Esophagus (tissue), 2 donors: Measurements from ENCODE around the gene CRLF2. TPM values are rescaled to one million over a fixed set of nuclear protein-coding genes. Genes with fewer than 3 reads are reported as not detected.
"Not testable (repeated sequence)": the region's sequence is repeated elsewhere in the genome, so short reads cannot be mapped to it uniquely, and the experiment has no call there.

ENCODE experiments used
- H3K27ac ChIP-seq, 2 donors: one replicate each; pipeline ENCODE4 v1.5.1; 2013; ENCODE audit warnings: low read depth in 2 of 2, mild to moderate bottlenecking in 2 of 2, inconsistent platforms in 1 of 2, low read length in 1 of 2, moderate library complexity in 1 of 2
- H3K27me3 ChIP-seq, 2 donors: one replicate each; pipeline ENCODE4 v1.6.1; 2013; ENCODE audit warnings: low read length in 2 of 2, control low read depth in 1 of 2, mild to moderate bottlenecking in 1 of 2; ENCODE audit not compliant: insufficient read depth in 2 of 2, control insufficient read depth in 1 of 2
- H3K36me3 ChIP-seq, 2 donors: one replicate each; pipeline ENCODE4 v1.6.1; 2013; ENCODE audit warnings: low read length in 1 of 2; ENCODE audit not compliant: control insufficient read depth in 2 of 2, insufficient read depth in 2 of 2
- H3K4me1 ChIP-seq, 2 donors: one replicate each; pipeline ENCODE4 v1.6.1; 2013; ENCODE audit warnings: low read length in 1 of 2; ENCODE audit not compliant: control insufficient read depth in 2 of 2, insufficient read depth in 2 of 2
- H3K4me3 ChIP-seq, 2 donors: one replicate each; pipeline ENCODE4 v1.5.1; 2013; ENCODE audit warnings: low read length in 2 of 2, mild to moderate bottlenecking in 2 of 2, low read depth in 1 of 2, moderate library complexity in 1 of 2
- H3K9me3 ChIP-seq, 2 donors: one replicate each; pipeline ENCODE4 v1.6.1; 2013; ENCODE audit warnings: mild to moderate bottlenecking in 2 of 2, low read depth in 1 of 2, low read length in 1 of 2, moderate library complexity in 1 of 2; ENCODE audit not compliant: control insufficient read depth in 2 of 2, insufficient read depth in 1 of 2
- WGBS, 2 donors: extraction: QIAGEN DNeasy Blood & Tissue Kit; methylation state at CpG; one replicate each; pipeline ENCODE4 v1.1.7; 2013; 5-methylcytosine and 5-hydroxymethylcytosine counted together
- polyA plus RNA-seq, 2 donors: library from polyadenylated mRNA; stranded (reverse); fragments of 200-250 nt; gene quantifications; one replicate each; pipeline ENCODE4 v1.2.3, GENCODE V29; 2013
- donor health status: healthy with polysubstance abuse.
- donor health status: Bipolar disorder and iron deficiency.

The CRLF2 gene
- polyA plus RNA-seq, 2 donors: 0.09 TPM; not detected in 1

- Histone ChIP-seq H3K4me1 (no peaks in the 10 kb centered on the region), H3K27ac (no peak overlapping the region), H3K4me3 (no peak overlapping the region), H3K36me3 (no peaks in the 10 kb centered on the region), H3K27me3 (no peaks in the 10 kb centered on the region), H3K9me3 (no peaks in the 10 kb centered on the region)
- WGBS, 2 donors: 77% methylated on average over 11 of the region's 11 CpGs
Measured at GRCh38 chrX:1163231-1163630, 49.2 kb downstream of the CRLF2 start.

DNA sequence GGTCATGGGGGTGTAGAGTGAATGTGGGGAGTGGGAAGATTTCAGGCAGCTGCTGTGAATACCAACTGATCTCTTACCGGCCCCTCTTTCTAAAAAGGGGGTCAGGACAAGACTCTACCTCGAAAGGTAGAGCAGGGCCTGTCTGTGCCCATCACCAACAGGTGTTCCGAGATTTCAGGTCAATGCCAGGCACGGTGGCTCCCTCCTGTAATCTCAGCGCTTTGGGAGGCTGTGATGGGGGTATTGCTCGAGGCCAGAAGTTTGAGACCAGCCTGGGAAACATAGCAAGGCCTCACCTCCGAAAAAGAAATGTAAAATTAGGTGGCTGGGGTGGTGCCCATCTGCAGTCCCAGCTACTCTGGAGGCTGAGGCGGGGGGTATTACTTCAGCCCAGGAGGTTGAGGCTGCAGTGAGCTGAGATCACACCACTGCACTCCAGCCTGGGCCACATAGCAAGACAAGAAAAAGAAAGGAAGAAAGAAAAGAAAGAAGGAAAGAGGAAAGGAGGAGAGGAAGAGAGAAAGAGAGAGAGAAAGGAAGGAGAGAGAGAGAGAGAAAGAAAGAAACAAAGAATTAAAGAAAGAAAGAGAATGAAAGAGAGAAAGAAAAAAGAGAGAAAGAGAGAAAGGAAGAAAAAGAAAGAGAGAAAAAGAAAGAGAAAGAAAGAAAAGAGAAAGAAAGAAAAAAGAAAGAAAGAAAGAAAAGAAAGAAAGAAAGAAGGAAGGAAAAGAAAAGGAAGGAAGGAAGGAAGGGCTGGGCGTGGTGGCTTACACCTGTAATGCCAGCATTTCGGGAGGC, 50.1 kb downstream of the CRLF2 start:
- WGBS, 2 donors: 76 to 79% methylated on average over 10 of the region's 10 CpGs
- no peaks in the 10 kb centered on the region for H3K4me1 ChIP-seq

DNA sequence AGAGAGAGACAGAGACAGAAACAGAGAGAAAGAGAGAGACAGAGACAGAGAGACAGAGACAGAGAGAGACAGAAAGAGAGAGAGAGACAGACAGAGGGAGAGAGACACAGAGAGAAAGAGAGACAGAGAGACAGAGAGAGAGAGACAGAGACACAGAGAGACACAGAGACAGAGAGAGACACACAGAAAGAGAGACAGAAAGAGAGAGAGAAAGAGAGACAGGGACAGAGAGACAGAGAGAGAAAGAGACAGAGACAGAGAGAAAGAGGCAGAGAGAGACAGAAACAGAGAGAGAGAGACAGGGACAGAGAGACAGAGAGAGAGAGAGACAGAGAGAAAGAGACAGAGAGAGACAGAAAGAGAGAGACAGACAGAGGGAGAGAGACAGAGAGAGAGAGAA, 52.9 kb downstream of the CRLF2 start:
- Histone ChIP-seq H3K4me1 (no peaks in the 10 kb centered on the region), H3K27ac (no peak overlapping the region), H3K4me3 (no peak overlapping the region), H3K9me3 (no peaks in the 10 kb centered on the region), H3K27me3 (no peaks in the 10 kb centered on the region), H3K36me3 (no peaks in the 10 kb centered on the region)

More for the DNA sequence above, 50.1 kb downstream of the CRLF2 start:
- no peak overlapping the region for H3K4me3 ChIP-seq
- no peak overlapping the region for H3K27ac ChIP-seq
- H3K36me3 ChIP-seq: no peaks in the 10 kb centered on the region
- H3K9me3 ChIP-seq: no peaks in the 10 kb centered on the region
- no peaks in the 10 kb centered on the region for H3K27me3 ChIP-seq

DNA sequence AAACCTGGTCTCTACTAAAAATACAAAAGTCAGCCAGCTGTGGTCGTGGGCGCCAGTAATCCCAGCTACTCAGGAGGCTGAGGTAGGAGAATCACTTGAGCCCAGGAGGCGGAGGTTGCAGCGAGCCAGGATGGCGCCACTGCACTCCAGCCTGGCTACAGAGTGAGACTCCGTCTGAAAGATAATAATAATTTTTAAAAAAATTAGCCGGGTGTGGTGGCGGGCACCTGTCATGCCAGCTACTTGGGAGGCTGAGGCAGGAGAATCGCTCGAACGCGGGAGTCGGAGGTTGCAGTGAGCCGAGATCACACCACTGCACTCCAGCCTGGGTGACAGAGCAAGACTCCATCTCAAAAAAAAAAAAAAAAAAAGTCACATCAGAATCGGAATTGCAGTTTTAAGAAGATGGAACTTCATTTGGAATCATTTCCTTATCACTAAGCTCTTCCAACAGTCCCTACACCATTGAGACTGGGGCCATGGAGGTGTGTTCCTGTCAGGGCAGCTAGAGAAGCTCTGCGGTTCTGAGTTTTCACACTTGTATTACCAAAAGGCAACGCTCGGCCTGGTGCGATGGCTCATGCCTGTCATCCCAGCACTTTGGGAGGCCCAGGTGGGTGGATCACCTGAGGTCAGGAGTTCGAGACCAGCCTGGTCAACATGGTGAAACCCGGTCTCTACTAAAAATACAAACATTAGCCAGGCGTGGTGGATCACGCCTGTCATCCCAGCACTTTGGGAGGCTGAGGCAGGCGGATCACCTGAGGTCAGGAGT, 55.6 kb downstream of the CRLF2 start:
- H3K9me3 ChIP-seq, H3K27ac ChIP-seq, H3K4me1 ChIP-seq, H3K27me3 ChIP-seq, H3K4me3 ChIP-seq, H3K36me3 ChIP-seq: not testable (repeated sequence)
- 82 to 84% methylated on average over 24 of the region's 24 CpGs for WGBS, 2 donors

DNA sequence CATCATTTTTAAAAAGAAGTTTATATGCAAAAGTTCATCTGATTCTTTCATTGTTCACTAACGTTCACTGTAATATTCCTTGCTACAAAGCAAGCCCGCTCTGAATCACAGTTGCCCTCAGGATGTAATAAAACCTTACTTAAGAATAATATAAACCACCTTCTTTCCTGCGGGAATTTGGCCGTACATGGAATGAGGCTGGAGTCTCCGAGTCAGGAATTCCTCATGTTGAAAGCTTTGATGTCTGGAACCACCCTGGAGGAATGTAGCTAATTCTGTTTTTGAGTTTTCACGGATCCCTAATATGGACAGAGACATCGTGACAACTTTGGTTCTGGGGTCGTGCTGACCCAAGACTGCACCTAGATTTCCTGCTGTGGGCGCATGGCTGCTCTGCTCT, 58.5 kb downstream of the CRLF2 start:
- Histone ChIP-seq H3K9me3 (no peaks in the 10 kb centered on the region), H3K4me3 (no peak overlapping the region), H3K27ac (no peak overlapping the region), H3K36me3 (no peaks in the 10 kb centered on the region), H3K27me3 (no peaks in the 10 kb centered on the region), H3K4me1 (no peaks in the 10 kb centered on the region)
- 38 to 51% methylated on average over 9 of the region's 9 CpGs for WGBS, 2 donors

DNA sequence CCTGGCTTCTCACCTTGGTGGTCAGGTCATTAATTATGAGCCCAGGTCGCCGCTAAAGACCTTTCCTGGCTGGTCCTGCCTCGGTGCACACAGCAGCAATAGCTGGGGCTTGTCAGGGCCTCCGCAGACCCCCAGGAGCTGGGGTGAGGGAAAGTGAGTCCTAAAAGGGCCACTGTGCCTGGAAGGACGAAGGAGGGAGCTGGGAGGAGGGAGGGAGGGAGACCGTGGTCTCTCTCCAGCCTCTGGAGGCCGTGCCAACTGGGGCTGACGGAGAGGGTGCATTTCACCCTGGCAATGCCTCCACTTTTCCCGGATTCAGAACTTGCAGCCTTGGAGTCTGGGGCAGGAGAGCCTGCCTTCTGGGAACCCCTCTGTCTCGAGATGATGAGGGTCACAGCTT, 60.4 kb downstream of the CRLF2 start:
- 34 to 41% methylated on average over 10 of the region's 10 CpGs for WGBS, 2 donors
- Histone ChIP-seq H3K9me3 (no peaks in the 10 kb centered on the region), H3K27me3 (no peaks in the 10 kb centered on the region), H3K27ac (no peak overlapping the region), H3K4me3 (no peak overlapping the region), H3K36me3 (no peaks in the 10 kb centered on the region), H3K4me1 (no peaks in the 10 kb centered on the region)

GRCh38 chrX:1151378-1152077, 60.9 kb downstream of the CRLF2 start:
- no peaks in the 10 kb centered on the region for H3K27me3 ChIP-seq
- H3K4me1 ChIP-seq: no peaks in the 10 kb centered on the region
- H3K4me3 ChIP-seq: no peak overlapping the region
- WGBS, 2 donors: 58 to 59% methylated on average over 9 of the region's 9 CpGs
- no peaks in the 10 kb centered on the region for H3K36me3 ChIP-seq
- no peak overlapping the region for H3K27ac ChIP-seq
- no peaks in the 10 kb centered on the region for H3K9me3 ChIP-seq

- Histone ChIP-seq H3K9me3 (no peaks in the 10 kb centered on the region), H3K27me3 (no peaks in the 10 kb centered on the region), H3K36me3 (no peaks in the 10 kb centered on the region), H3K4me1 (no peaks in the 10 kb centered on the region), H3K4me3 (no peak overlapping the region), H3K27ac (no peak overlapping the region)
- WGBS, 2 donors: 79 to 83% methylated on average over 8 of the region's 8 CpGs
Measured at GRCh38 chrX:1150569-1151347, 61.7 kb downstream of the CRLF2 start.
